Measurements from ENCODE around the gene DISC1. TPM values are rescaled to one million over a fixed set of nuclear protein-coding genes. Genes with fewer than 3 reads are reported as not detected.

DISC1 gene
- total and polyA plus RNA-seq, 2 experiments from 2014 or later: 0.43 to 1.2 TPM

- in situ Hi-C loops (cut with MboI): no loop called here
- H3F3A ChIP-seq (ENCODE audit: insufficient read depth): no peaks in the 10 kb centered on the region
- no peaks in the 10 kb centered on the region for H3K9me3 ChIP-seq (ENCODE audit: low read depth)
- H3K9ac ChIP-seq: no peak overlapping the region
- H3K4me3 ChIP-seq: no peak overlapping the region
- H2AFZ ChIP-seq: no peak overlapping the region
- DNase-seq: no peak
- no peaks in the 10 kb centered on the region for H3K36me3 ChIP-seq (ENCODE audit: low read depth)
- no peaks in the 10 kb centered on the region for H3K4me1 ChIP-seq (ENCODE audit: insufficient read depth)
- no peaks in the 10 kb centered on the region for H3K9me2 ChIP-seq (ENCODE audit: insufficient read depth)
- no peaks in the 10 kb centered on the region for H3K27me3 ChIP-seq (replicated peaks; ENCODE audit: insufficient read depth)
- H3K4me2 ChIP-seq (ENCODE audit: unreplicated experiment): no peak overlapping the region
- TF ChIP-seq EZH2phosphoT487 (IDR thresholded peaks at IDR 0.05; ENCODE audit: insufficient read depth, low read depth) (no peak), EZH2 (IDR thresholded peaks at IDR 0.05; ENCODE audit: insufficient read depth, poor library complexity, severe bottlenecking) (no peak)
- H4K20me1 ChIP-seq (ENCODE audit: insufficient read depth): no peaks in the 10 kb centered on the region
- no peak overlapping the region for H3K27ac ChIP-seq
- H3K79me2 ChIP-seq (ENCODE audit: insufficient read depth): no peaks in the 10 kb centered on the region
- 73 to 75% methylated on average over 2 of the region's 2 CpGs for WGBS, 2 experiments (ENCODE audit: low coverage in 1 of 2, low lambda C conversion rate in 2 of 2, missing lambda C conversion rate in 2 of 2)
These were observed 367.4 kb downstream of the DISC1 start for GRCh38 chr1:231993968-231994455.

GRCh38 chr1:231998791-231999190 is 372.2 kb downstream of the DISC1 start:
- H3K36me3 ChIP-seq (ENCODE audit: low read depth): no peaks in the 10 kb centered on the region
- no peak overlapping the region for H2AFZ ChIP-seq
- H4K20me1 ChIP-seq (ENCODE audit: insufficient read depth): no peaks in the 10 kb centered on the region
- DNase-seq: no peak
- H3K4me3 ChIP-seq: no peak overlapping the region
- H3K4me2 ChIP-seq (ENCODE audit: unreplicated experiment): no peak overlapping the region
- no peaks in the 10 kb centered on the region for H3F3A ChIP-seq (ENCODE audit: insufficient read depth)
- no peaks in the 10 kb centered on the region for H3K27me3 ChIP-seq (replicated peaks; ENCODE audit: insufficient read depth)
- H3K27ac ChIP-seq: no peak overlapping the region
- no peaks in the 10 kb centered on the region for H3K4me1 ChIP-seq (ENCODE audit: insufficient read depth)
- 81 to 82% methylated on average over 2 of the region's 2 CpGs for WGBS, 2 experiments (ENCODE audit: low coverage in 1 of 2, low lambda C conversion rate in 2 of 2, missing lambda C conversion rate in 2 of 2)
- TF ChIP-seq EZH2phosphoT487 (IDR thresholded peaks at IDR 0.05; ENCODE audit: insufficient read depth, low read depth) (no peak), EZH2 (IDR thresholded peaks at IDR 0.05; ENCODE audit: insufficient read depth, poor library complexity, severe bottlenecking) (no peak)
- H3K79me2 ChIP-seq (ENCODE audit: insufficient read depth): no peaks in the 10 kb centered on the region
- in situ Hi-C loops (cut with MboI): no loop called here
- H3K9me2 ChIP-seq (ENCODE audit: insufficient read depth): no peaks in the 10 kb centered on the region
- no peak overlapping the region for H3K9ac ChIP-seq
- H3K9me3 ChIP-seq (ENCODE audit: low read depth): no peaks in the 10 kb centered on the region

- Histone ChIP-seq H3K9ac (no peak overlapping the region), H3K27me3 (replicated peaks; ENCODE audit: insufficient read depth) (no peaks in the 10 kb centered on the region), H3K27ac (no peak overlapping the region), H3K9me2 (ENCODE audit: insufficient read depth) (no peaks in the 10 kb centered on the region), H3K4me2 (ENCODE audit: unreplicated experiment) (no peak overlapping the region), H3K36me3 (ENCODE audit: low read depth) (no peaks in the 10 kb centered on the region), H2AFZ (no peak overlapping the region), H3K79me2 (ENCODE audit: insufficient read depth) (no peaks in the 10 kb centered on the region), H3K4me3 (no peak overlapping the region), H3K9me3 (ENCODE audit: low read depth) (no peaks in the 10 kb centered on the region), H3K4me1 (ENCODE audit: insufficient read depth) (no peaks in the 10 kb centered on the region), H4K20me1 (ENCODE audit: insufficient read depth) (no peaks in the 10 kb centered on the region), H3F3A (ENCODE audit: insufficient read depth) (no peaks in the 10 kb centered on the region)
- no peak for DNase-seq
- WGBS, 2 experiments (ENCODE audit: low coverage in 1 of 2, low lambda C conversion rate in 2 of 2, missing lambda C conversion rate in 2 of 2): 0% methylated on average over 1 of the region's 1 CpG
- in situ Hi-C loops (cut with MboI): no loop called here
- TF ChIP-seq EZH2phosphoT487 (IDR thresholded peaks at IDR 0.05; ENCODE audit: insufficient read depth, low read depth): no peak
- TF ChIP-seq EZH2 (IDR thresholded peaks at IDR 0.05; ENCODE audit: insufficient read depth, poor library complexity, severe bottlenecking): no peak
These were observed 378.7 kb downstream of the DISC1 start for GRCh38 chr1:232005300-232005699.

GRCh38 chr1:232009741-232010140 is 383.2 kb downstream of the DISC1 start:
- H3F3A ChIP-seq (ENCODE audit: insufficient read depth): no peaks in the 10 kb centered on the region
- no peak for TF ChIP-seq EZH2 (IDR thresholded peaks at IDR 0.05; ENCODE audit: insufficient read depth, poor library complexity, severe bottlenecking)
- no peak for DNase-seq

GRCh38 chr1:232011961-232012360 is 385.4 kb downstream of the DISC1 start:
- Histone ChIP-seq H3K9ac (no peak overlapping the region), H3K27me3 (replicated peaks; ENCODE audit: insufficient read depth) (no peaks in the 10 kb centered on the region), H3K9me2 (ENCODE audit: insufficient read depth) (no peaks in the 10 kb centered on the region), H3K36me3 (ENCODE audit: low read depth) (no peaks in the 10 kb centered on the region), H3K9me3 (ENCODE audit: low read depth) (no peaks in the 10 kb centered on the region), H3F3A (ENCODE audit: insufficient read depth) (no peaks in the 10 kb centered on the region), H3K4me3 (no peak overlapping the region), H3K4me1 (ENCODE audit: insufficient read depth) (no peaks in the 10 kb centered on the region), H3K79me2 (ENCODE audit: insufficient read depth) (no peaks in the 10 kb centered on the region), H2AFZ (no peak overlapping the region), H3K4me2 (ENCODE audit: unreplicated experiment) (no peak overlapping the region), H3K27ac (no peak overlapping the region), H4K20me1 (ENCODE audit: insufficient read depth) (no peaks in the 10 kb centered on the region)
- TF ChIP-seq EZH2phosphoT487 (IDR thresholded peaks at IDR 0.05; ENCODE audit: insufficient read depth, low read depth) (no peak), EZH2 (IDR thresholded peaks at IDR 0.05; ENCODE audit: insufficient read depth, poor library complexity, severe bottlenecking) (no peak)
- in situ Hi-C loops (cut with MboI): no loop called here
- WGBS, 2 experiments (ENCODE audit: low coverage in 1 of 2, low lambda C conversion rate in 2 of 2, missing lambda C conversion rate in 2 of 2): 81 to 82% methylated on average over 6 of the region's 6 CpGs
- peak; percentile 51 for DNase-seq

More at GRCh38 chr1:232009741-232010140, 383.2 kb downstream of the DISC1 start:
- Histone ChIP-seq H3K9me3 (ENCODE audit: low read depth) (no peaks in the 10 kb centered on the region), H3K4me3 (no peak overlapping the region), H3K27me3 (replicated peaks; ENCODE audit: insufficient read depth) (no peaks in the 10 kb centered on the region), H3K9ac (no peak overlapping the region), H3K79me2 (ENCODE audit: insufficient read depth) (no peaks in the 10 kb centered on the region), H3K9me2 (ENCODE audit: insufficient read depth) (no peaks in the 10 kb centered on the region), H4K20me1 (ENCODE audit: insufficient read depth) (no peaks in the 10 kb centered on the region), H2AFZ (no peak overlapping the region), H3K27ac (no peak overlapping the region), H3K4me1 (ENCODE audit: insufficient read depth) (no peaks in the 10 kb centered on the region), H3K36me3 (ENCODE audit: low read depth) (no peaks in the 10 kb centered on the region), H3K4me2 (ENCODE audit: unreplicated experiment) (no peak overlapping the region)
- in situ Hi-C loops (cut with MboI): no loop called here
- WGBS, 2 experiments (ENCODE audit: low coverage in 1 of 2, low lambda C conversion rate in 2 of 2, missing lambda C conversion rate in 2 of 2): 61 to 74% methylated on average over 1 of the region's 1 CpG

Measured in GM23248 (cell line).